Measurements from ENCODE around the gene FAM241A. TPM values are rescaled to one million over a fixed set of nuclear protein-coding genes. Genes with fewer than 3 reads are reported as not detected.

FAM241A gene
- total and polyA plus RNA-seq, 9 of the 15 experiments (the other 6 are each of a cell fraction or from before 2014, with no cell fraction given) = 2.3 to 8.5 (median 5.3) TPM

DNA sequence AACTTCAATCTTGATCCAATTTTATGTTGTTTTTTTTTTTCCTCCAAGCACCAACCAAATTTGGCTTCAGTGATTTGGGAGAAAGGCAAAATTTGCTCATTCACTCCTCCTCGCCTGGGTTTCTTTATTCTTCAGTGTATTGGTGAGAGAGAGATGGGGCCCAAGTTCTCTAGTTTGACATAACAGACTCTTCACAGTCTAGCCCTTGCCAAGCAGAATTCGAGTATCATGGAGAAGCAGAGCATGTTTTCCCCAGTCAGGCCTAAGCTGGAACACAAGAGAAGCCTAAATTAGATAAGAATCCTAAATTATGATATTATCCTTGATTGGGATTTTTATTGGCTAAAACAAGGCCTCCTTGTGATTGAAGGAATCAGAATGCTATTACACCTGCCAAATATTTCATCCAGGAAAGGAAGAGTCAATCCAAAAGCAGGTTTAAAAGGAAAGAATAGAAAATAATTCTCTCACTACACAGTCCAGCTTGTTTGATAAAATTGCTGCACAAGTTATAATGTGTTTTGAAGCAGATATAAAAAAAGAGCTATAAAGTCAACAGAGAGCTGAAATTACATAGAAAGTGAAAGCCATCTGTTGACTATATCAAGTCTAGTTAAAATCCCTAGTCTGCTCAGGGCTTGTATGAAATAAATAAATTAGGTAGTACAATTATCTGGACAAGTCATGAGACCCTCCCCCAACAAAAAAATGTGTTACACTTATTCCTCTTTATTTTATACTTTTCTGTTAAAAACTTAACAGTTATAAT lies 39.9 kb upstream of the FAM241A start:
- Histone ChIP-seq H4K20me1 (replicated peaks; ENCODE audit: control insufficient read depth, insufficient read depth, low read length) (no peaks in the 10 kb centered on the region), H3K27ac (ENCODE audit: extremely low read depth, low read depth, low read length) (no peak overlapping the region), H3K9me3 (replicated peaks; ENCODE audit: control insufficient read depth, insufficient read depth, low read depth, low read length) (no peaks in the 10 kb centered on the region), H3K9me1 (ENCODE audit: control insufficient read depth, insufficient read depth, low read length) (no peaks in the 10 kb centered on the region), H2AFZ (ENCODE audit: low read depth, low read length) (no peak overlapping the region), H3K4me2 (ENCODE audit: insufficient read depth, low read length) (no peak overlapping the region), H3K4me3 (no peak overlapping the region), H3K79me2 (ENCODE audit: control insufficient read depth, insufficient read depth, low read length) (no peaks in the 10 kb centered on the region), H3K4me1 (replicated peaks in 1 of 2; ENCODE audit: control insufficient read depth in 2 of 2, insufficient read depth in 2 of 2, low read length in 2 of 2) (no peaks in the 10 kb centered on the region), H3K36me3 (ENCODE audit: control insufficient read depth, insufficient read depth, low read length) (no peaks in the 10 kb centered on the region), H3K9ac (ENCODE audit: insufficient read depth in 1 of 2, low read depth in 2 of 2, low read length in 2 of 2) (no peak overlapping the region), H3K27me3 (ENCODE audit: control insufficient read depth in 2 of 2, insufficient read depth in 2 of 2, low read length in 2 of 2) (no peaks in the 10 kb centered on the region)
- WGBS (ENCODE audit: insufficient coverage, low coverage, missing lambda C conversion rate) = 5% methylated on average over 2 of the region's 2 CpGs
- intact Hi-C loops (cut with micrococcal nuclease) (loop anchor here (10.0 kb wide), 1 partner anchor 529 kb away; the partner anchor contains the start of genes LARP7 and ZGRF1), in situ Hi-C loops (cut with MboI) (loop anchor here (10.0 kb wide), 1 partner anchor 419 kb away; no protein-coding TSS in a partner anchor)
- ChIA-PET POLR2A (no interaction called here), CTCF (ENCODE audit: low intra/inter-chr PET ratio) (no interaction called here)
- ATAC-seq (no peak), DNase-seq (ENCODE audit: extremely low read depth in 1 of 4, low spot score in 3 of 4) (no peak), FAIRE-seq (no peak)
- TF ChIP-seq ZNF696 (CRISPR knock-in tag; conservative IDR thresholded peaks at IDR 0.05) = no peak
- no peak for TF ChIP-seq AFF1 (IDR thresholded peaks at IDR 0.05; ENCODE audit: low read depth in 1 of 2, partially characterized antibody in 2 of 2)
- TF ChIP-seq SETDB1 (IDR thresholded peaks at IDR 0.05; ENCODE audit: low read length) = no peak
- TF ChIP-seq CBX1 (IDR thresholded peaks at IDR 0.05; ENCODE audit: low read depth) = no peak
- no peak for TF ChIP-seq MTA1 (IDR thresholded peaks at IDR 0.05; ENCODE audit: borderline replicate concordance)
- TF ChIP-seq THAP12 (CRISPR knock-in tag; IDR thresholded peaks at IDR 0.05) = no peak
- no TSS peak for BruUV-seq (replicated peaks)

Measured in K562 (cell line).